GM19438 (cell line): ENCODE measurements around the gene GLUD1.
"Not testable (repeated sequence)": the region's sequence is repeated elsewhere in the genome, so short reads cannot be mapped to it uniquely, and the experiment has no call there.

Experiments
- ATAC-seq: cut with Tn5 transposase; IDR thresholded peaks from one replicate; pipeline ENCODE4 v1.9.1; 2021; ENCODE audit warnings: low read depth; ENCODE audit not compliant: unreplicated experiment

The GLUD1 gene

DNA sequence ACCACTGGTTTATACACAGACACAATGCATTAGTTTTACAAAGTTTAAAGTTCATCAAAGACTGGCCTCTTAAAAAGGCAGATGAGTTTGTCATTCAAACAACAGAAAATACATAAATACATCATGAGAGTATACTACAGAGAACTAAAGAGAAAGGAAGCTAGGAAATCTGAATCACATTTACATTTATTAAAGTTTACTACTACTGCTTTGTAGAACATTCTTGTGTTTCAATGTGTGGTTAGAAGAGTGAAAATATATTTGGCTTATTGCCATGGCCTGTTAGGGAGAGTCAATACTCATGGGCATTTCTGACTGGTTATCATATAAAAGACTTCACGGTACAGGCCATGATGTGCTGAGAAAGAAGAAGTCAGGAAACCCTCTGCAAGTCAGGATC is 87.5 kb downstream of the GLUD1 start:
- not testable (repeated sequence) for ATAC-seq

DNA sequence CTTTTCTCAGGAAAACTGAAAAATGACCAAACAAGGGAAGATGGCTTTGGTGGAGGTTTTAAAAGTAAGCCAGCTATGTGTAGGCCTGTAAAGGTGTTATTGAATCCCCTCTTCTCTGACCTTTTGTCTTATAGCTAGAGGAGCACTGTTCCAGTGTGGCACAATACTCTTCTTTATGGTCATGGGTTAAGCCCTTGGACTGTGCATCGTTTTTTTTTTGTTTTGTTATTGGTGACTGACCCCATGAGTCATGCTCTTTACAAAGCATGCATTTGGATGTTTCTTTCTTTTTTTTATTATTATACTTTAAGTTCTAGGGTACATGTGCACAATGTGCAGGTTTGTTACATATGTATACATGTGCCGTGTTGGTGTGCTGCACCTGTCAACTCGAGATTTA is 94.2 kb downstream of the GLUD1 start:
- ATAC-seq = no peak
